Mammary epithelial cell (primary cell): ENCODE data around the gene PRSS27.

ENCODE experiments used
- CTCF ChIP-seq, 2 donors: IDR thresholded peaks in 1 of 2; conservative IDR thresholded peaks in 1 of 2; 2 replicates each; pipeline ENCODE4 v1.5.1; 2011 to 2012; ENCODE audit warnings: inconsistent platforms in 2 of 2, low read length in 2 of 2, mild to moderate bottlenecking in 2 of 2, control low read depth in 1 of 2, low read depth in 1 of 2; ENCODE audit not compliant: insufficient read depth in 1 of 2; ENCODE audit errors: extremely low read depth in 1 of 2
- EZH2 ChIP-seq: IDR thresholded peaks from 2 replicates; pipeline ENCODE4 v1.6.1; 2012; ENCODE audit warnings: low read length, inconsistent platforms, borderline replicate concordance

- TF ChIP-seq CTCF (conservative IDR thresholded peaks at IDR 0.05 in 1 of 2, IDR thresholded peaks at IDR 0.05 in 1 of 2; ENCODE audit: extremely low read depth in 1 of 2, insufficient read depth in 1 of 2, low read depth in 1 of 2, low read length in 2 of 2): no peak
- TF ChIP-seq EZH2: no peak
Observed at GRCh38 chr16:2706085-2706484, 13.9 kb downstream of the PRSS27 start.
